Activated CD4-positive, alpha-beta T cell treated with anti-CD3 and anti-CD28 coated beads, Interleukin-2, amount 50 U/mL, for 4 hours (primary cell): Measurements from ENCODE around the gene CAPZA1.
"Not testable (repeated sequence)": the region's sequence is repeated elsewhere in the genome, so short reads cannot be mapped to it uniquely, and the experiment has no call there.

ENCODE experiments used
- DNase-seq, 2 experiments: peaks; one replicate each; pipeline ENCODE4 v3.0.0-alpha.2; 2020

Gene CAPZA1

DNA sequence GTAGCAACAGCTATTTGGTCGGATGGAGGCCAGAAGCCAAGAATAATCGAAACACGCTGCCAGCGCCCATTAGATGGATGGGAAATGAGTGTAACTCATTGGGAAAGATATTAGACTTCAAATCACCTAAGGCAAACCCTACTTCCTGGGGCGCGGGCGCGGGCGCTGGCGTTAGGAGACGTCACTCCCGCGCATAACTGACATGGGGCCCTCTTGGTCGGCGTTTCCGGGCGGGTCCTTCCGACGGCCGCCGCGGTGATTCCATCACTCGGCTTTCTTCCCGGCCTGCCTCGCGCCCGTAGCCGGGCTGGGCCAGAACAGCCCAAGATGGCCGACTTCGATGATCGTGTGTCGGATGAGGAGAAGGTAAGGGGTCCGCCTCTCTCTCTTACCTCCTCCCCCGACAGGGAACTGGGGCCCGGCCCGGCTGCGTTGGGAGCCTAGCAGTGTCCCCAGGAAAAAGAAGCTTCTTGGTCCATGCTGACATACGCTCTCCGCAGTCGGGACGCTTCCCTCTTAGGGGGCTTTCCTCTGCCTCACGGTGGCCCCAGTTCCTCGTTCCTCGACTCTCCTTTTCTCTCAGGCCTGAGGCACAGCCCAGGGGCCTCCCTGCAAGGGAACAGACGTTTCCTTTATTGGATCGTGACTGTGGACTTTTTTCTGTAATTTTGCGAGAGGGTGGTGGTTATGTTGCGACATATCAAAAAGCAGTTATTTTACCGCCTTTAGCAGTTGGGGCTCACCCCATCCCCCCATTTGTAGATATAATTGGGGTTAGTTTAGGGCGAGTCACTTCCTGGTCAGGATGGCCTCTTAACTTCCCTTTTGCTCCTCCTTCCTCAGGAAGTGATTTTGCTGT, at the start of gene CAPZA1:
CAPZA1 (plus strand) TSS at position 315 of the 859 bp plus-strand sequence; CDS start at position 328, 13 bp downstream.
- peak; percentile 82 to 84 for DNase-seq

DNA sequence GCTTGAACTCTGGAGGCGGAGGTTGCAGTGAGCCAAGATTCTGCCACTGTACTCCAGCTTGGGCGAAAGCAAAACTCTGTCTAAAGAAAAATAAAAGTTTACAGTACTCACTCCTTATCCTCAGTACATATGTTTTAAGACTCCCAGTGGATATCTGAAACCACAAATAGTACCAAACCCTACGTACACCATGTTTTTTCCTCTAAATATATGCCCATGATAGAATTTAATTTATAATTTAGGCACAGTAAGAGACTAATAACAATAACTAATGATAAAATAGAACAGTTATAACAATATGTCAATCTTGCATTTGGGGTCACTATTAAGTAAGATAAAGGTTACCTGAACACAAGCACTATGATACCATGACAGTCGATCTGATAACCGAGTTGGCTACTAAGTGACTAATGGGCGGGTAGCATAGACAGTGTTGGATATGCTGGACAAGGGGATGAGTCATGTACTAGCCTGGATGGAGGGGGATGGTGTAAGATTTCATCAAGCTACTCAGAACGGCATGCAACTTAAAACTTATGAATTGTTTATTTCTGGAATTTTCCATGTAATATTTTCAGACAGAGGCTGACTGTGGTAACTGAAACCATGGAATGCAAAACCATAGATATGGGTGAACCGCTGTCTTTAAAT, 44.4 kb upstream of the CAPZA1 start:
- DNase-seq, result no peak

DNA sequence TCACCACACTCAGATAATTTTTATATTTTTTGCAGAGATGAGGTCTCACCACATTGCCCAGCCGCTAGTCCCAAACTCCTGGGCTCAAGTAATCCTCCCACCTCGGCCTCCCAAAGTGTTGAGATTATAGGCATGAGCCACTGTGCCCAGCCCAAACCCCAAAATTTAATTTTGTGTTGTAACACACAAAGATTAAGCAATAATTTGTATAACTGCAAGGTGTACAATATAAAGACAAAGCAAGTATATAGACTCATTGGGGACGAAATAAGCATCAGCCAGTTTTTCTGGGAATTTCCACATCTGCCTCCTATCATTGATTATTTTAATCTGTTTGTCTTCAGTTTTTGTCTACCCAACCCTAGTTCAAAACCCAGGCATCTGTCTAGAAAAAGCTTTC, 43.4 kb upstream of the CAPZA1 start:
- no peak for DNase-seq

DNA sequence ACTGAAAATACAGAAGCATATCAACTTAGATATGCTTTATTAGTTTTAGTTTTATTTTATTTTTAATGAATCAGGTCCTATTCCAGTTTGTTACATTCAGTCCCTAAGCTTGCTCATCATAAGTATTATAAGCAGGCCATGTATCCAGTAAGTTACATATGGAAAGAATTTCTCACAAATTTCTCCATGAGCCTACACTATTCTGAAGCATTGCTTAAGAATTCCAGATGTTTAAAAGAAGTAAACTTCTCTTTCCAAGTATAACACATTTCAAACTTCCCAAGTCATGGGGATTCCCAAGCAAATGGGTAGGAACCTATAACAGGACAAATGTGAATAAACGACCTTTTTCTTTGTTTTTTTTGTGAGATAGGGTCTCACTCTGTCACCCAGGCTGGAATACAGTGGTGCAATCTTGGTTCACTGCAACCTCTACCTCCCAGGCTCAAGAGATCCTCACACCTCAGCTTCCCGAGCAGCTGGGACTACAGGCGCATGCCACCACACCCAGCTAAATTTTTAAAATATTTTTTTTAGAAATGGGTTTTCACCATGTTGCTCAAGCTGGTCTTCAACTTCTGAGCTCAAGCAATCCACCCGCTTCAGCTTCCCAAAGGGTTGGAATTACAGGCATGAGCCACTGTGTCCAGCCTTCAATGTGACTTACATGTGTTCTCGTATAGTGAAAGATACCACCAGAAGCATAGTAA, 39.7 kb upstream of the CAPZA1 start:
- DNase-seq, result no peak

DNA sequence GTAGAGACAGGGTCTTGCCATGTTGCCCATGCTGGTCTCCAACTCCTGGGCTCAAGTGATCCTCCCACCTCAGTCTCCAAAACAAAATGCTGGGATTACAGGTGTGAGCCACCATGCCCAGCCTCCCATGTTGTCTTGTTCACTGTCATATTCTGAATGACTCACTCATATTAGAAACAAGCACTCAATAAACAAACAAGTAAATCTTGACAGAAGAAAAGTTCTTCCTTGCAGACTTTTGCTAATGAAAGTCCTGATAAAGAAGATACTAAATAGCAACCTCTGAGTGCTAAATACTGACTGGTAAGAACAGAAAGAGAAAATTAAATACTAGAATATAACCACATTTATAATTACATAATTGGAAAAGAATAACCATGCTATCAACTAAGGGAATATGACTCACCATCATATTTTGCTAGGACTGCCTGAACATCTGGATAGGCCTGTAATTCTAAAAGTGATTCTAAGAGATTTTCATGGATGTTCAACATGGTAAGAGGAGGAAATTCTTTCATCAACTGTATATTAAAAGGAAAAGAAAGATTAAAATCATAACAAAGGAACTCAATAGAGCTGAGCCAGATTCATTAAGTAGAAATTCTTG, 37.9 kb upstream of the CAPZA1 start:
- DNase-seq, result no peak

DNA sequence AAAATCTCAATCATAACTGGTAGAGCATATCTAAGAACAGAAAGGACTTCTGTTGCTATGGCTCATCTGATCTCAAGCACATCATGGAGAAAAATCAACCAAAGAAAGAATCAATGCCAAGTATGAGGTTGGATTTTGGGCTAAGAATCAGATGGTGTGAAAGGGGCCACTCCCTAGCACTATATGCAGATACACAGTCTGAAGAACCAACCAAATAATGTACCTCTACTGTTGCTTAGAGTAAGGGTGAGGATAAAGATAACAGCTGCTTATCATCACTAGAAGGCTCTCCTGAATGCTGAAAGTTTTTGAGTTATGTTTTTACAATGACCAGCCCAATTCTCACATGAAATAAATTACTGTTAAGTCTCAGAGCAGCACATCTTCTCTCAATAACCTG, 36.3 kb upstream of the CAPZA1 start:
- no peak for DNase-seq

DNA sequence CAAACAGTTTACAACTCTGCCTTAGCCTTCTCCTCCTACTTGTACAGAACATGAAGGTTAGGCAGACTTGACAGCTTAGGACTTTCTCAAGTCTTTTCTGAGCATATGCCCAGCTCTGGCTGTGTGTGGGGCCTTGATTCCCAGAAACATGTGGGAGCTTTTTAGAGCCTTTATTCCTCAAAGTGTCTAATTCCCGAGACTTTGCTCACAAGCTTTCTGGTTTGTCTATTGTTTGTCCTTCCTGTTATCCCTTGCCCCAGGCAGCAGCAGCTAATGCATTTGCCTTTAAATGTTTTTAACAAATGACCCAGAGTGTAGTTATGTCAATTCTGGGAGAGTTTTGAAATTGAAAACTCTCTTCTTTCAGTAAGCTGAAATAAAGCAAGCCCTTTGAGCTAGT, 29.9 kb upstream of the CAPZA1 start:
- DNase-seq, result no peak

DNA sequence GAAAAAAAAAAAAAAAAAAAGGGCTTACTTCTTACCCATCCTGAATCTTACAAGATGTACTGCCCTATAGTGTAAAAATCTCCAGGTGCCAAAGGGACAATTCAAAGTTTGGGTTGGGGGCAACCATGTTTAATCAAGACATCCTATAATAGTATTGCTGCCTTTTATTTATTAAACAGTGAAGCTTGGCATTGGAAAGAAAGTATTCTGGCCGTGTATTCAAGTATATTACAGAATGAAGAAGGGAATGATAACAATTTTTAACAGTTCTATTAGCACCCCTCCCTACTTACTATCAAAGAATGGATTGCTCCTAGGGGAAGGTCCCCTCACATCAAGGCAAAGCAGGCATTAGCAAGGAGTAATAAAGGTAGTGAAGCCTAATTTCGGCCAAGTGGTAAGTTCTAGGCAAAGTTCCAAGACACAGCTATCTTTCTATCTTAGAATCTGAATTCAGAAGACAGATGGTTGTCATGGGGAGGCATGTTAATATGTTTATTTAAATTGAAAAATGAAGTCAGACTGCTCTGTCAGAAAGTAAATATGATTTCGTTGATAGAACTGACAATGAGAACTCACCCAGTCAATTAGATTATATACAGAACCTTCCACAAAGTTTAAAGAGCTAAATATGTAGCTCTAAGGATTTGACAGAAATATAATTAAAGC, 25.3 kb upstream of the CAPZA1 start:
- no peak for DNase-seq

DNA sequence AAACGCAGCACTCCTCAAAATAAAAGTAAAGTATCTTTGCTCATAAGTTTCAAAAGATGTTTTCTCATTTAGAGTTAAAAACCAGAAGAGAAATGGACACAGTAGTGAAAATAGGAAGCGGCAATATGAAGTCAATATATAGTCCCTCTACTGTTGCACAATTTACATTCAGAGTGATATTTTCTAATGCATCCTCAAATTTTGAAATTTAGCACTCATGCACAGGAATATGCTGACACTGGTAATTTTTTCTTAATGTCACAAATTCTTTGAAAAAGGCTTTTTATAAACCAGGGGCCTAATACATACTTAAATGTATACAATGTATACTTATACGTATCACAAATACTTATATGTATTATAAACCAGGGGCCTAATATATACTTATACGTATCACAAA, 20.2 kb upstream of the CAPZA1 start:
- no peak for DNase-seq

DNA sequence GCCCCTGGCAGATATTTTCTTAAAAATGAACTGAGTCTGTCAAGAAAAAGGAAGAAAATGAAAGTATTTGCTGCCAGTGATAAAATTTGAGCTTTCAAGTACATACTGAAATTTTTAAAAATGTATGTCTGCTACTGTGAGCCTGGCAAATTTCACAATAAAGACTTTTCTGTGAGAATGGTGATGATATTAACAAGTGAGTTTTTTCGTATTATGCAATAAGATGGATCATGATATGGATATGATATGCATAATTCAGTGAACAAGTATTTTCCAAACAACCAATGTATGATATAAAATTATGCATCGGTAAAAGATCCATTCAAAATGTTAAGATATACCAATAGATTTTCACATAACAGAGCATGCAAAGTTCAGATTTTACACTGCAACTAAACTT, 16.6 kb upstream of the CAPZA1 start:
- DNase-seq, result no peak

DNA sequence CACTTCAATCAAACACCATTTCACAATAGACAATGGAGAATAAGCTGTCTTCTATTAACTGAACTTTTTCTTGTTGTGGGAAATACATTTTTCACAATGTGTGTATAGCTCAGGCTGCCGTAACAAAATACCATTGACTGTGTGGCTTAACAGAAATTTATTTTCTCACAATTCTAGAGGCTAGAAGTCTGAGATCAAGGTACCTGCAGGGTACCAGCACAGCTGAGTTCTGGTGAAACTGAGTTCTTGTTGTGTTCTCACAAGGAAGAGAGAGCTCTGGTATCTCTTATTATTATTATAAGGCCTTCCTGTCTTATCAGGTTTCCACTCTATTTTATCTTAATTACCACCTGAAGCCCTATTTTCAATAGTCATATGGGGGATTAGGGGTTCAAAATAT, 16.1 kb upstream of the CAPZA1 start:
- DNase-seq, result no peak

DNA sequence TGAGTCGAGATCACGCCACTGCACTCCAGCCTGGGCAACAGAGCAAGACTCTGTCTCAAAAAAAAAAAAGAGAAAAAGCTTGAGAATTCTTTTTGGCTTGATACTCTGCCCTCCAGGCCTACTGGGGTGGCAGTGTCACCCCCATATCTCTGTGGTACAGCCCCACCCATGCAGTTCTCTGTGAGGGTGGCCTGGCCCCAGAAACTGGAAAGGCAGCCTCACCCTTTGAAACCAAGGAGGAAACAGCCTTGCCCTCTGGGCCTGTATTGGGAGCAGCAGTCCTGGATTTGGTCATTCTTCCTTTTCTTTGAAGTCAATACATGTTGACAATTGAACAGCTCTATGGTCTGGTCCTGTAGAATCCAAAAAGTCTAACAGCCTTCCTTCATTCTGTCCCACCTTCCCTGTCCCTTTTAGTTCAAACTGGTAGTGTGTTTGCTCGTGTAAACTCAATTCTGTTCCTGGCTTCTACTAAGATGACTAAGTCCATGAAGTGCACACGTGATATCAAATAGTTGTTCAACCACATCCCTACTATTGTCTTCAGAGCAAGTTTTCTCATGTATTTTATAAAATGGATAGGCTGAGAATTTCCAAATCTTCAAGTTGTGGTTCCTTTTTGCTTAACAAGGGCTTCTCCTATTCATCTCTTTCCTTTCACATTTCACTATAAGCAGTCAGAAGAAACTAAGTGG, 13.9 kb upstream of the CAPZA1 start:
- no peak for DNase-seq

DNA sequence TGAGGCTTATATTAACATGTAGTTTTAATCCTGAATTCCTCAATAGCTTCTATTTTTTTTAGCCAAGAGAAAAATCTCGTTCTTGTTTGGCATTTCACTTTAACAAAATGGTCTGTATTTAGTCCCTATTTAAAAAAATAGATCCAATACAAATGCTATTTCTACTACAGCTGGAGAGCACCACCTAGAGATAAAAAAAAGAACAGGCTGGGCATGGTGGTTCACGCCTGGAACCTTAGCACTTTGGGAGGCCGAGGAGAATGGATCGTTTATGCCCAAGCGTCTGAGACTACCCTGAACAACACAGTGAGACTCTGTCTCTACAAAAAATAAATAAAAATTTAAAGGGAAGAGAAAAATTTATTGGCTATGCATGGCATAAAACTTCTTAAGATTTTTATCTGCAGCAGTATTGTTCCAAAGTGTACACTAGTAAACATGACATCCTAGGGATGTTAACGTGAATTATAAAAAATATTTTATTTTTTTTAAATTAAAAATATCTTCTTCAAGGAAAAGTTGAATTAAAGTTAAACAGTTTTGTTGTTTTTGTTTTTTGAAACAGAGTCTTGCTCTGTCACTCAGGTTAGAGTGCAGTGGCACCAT, 5.1 kb upstream of the CAPZA1 start:
- peak in 1 of 2 experiments; percentile 10 for DNase-seq

DNA sequence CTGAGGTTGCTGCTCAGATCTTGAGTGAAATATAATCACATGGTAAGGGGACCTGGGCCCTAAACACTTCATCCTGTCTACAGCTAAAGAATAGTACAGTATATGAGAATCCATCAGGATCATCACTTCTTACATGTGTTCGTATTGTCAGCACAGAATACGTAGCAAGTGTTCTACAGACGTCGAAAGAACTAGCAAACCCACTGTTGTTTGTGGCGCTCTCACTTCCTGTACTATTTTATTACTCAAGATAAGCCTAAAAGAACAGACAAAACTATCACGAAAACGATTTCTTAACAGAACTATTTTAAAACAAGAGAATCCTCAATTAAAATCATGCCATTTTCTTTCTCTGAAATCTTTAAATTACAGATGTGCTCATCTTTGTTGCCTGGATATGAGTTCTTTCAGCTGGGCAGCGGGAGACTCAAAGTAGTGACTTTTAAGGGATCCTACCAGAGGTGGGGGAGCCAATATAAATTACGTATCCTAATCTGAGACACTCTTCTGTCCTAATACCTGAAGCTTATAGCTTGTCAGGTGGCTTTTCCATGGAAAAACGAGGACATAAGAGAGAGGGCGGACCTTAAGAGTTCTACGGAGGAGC, 1.4 kb upstream of the CAPZA1 start:
- no peak for DNase-seq

DNA sequence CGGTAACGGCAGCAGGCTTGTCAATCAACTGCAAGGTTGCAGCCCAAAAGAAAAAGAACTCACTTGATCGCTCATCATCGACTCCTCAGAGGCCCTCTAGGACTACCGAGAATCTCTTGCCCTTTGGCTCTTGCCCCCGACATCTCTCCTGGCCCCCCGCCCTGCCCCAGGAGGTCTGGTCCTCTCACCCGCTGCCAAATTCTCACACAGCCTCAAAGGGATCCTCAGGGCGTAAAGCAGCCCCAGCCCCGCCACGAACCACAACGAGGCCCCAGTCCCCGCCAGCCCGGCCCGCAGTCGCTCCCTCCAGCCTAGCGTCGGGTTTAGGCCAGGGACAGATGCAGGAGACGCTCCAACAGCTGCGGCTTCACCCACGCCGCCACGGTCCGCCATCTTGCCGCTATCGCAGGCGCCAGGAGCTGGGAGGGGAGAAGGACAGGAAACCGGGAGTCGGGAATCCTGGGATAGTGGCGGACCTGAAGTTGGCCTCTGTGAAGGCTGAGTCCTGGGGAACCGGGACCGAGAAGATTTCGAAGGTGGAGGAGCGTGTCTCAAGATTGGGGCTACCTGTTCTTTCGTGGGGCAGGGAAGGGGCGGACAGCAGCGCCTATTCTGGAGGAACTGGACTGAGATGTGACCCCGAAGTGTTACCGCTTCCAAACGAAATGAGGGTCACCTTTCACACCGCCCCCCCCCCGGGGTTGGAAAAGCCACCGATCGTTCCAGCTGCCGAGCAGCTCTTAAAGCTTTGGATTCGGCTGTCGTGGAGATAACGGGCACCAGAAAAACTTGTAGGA, 713 bp upstream of the CAPZA1 start, which contains the start of gene ST7L:
ST7L (minus strand) TSS at position 421 of the 797 bp plus-strand sequence; CDS start at position 393, 28 bp downstream.
- peak; percentile 39 to 41 for DNase-seq

DNA sequence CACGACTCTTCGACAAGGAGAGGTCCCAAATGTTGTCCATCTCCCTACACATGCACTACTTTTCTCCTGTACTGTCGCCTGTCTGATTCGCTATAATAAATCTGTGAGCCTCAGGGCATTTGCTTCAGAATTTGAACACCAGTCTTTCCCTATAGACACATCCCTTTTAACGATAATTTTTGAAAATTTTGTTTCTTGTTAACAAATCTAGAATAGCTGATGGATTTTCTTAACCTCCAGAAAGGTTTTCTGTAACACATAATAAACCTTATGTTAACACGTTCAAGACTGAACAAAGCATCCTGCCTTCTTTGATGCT, 704 bp downstream of the CAPZA1 start:
- DNase-seq, result no peak

DNA sequence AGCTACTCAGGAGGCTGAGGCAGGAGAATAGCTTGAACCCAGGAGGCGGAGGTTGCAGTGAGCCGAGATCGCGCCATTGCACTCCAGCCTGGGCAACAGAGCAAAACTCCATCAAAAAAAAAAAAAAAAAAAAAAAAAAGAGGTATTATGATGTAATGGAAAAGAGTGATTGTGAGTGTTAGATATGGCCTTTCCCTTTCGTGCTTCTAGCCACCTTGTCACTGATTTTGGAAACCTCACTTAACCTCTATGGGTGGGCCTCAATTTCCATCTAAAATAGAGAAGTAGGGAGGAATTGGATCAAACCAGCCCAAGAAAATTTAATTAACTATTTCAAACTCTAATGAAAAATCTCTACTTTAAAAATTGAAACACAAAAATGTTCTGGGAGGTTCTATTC, 4.9 kb downstream of the CAPZA1 start:
- not testable (repeated sequence) for DNase-seq

DNA sequence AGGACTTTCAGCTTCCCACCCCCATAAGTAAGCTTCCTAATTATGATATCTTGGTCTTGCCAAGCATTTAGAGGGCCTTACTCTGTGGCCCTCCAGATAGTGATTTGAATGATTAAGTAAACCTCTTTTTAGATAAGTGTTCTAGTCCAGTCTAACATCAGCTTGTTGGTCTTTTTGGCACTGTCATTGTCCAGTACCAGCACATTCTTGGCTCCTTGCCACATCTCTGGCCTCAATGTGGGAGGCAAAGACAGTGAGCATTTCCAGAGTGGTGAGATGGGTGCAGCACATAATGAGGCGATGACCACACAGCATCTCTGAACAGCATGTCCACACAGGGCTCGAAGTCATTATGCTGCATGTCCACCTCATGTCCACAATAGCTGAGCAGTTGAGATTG, 6.1 kb downstream of the CAPZA1 start:
- DNase-seq, result no peak

DNA sequence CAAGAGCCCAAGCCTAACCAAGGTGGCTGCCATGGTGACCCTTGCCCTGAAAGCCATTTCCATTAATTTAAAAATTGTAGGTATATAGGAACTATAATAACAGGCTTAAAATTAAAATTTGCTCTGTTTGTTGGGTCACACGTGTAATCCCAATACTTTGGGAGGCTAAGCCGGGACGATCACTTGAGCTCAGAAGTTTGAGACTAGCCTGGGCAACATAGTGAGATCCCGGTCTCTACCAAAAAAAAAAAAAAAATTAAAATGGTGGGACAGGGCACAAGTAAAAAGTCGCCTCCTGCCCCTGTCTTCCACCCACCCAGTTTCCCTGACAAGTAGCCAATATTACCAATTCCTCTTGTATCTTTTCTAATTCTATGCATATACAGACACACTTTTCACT, 6.6 kb downstream of the CAPZA1 start:
- DNase-seq, result no peak

DNA sequence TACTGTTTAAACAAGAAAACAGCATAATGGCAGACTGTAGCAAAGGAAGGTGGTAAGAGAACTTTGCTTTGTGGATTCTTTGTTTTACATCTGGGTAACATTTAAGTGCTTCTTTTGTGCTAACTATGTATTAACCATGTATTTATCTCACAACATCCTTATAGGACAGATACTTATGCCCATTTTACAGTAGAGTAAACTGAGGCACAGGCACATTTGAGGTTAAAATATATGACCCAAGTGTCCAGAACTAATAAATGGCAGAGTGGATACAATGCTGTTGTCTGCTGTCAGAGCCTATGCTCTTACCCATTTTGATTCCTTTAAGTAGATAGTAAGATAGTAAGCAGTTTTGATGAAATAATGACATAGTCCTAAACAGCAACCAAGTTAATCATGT, 7.3 kb downstream of the CAPZA1 start:
- DNase-seq, result no peak
